ENCODE data around the gene RASSF4. TPM values are rescaled to one million over a fixed set of nuclear protein-coding genes. Genes with fewer than 3 reads are reported as not detected.

RASSF4 gene
- total RNA-seq, 4 donors from 2014 or later = 27.6 to 41.5 (median 32.7) TPM

DNA sequence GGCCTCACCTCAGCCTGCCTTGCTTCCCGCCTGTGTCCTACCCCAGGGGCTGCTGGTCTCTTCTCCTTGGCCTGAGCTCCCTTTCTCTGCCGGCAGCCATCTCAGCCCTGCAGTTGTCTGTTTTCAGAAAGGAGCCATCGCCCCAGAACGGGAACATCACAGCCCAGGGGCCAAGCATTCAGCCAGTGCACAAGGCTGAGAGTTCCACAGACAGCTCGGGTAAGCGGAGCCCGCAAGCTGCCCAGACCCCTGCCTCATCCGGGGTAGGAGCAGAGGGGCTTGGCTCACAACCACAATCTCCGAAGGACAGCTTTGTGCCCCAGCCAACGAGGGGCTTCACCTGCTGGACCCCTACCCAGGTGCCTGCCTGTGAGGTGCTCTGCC, 24.3 kb downstream of the RASSF4 start:
- H3K36me3 ChIP-seq = peaks cover 0 to 64% (median 32%) of the 10 kb centered on the region in 4 donors
- TF ChIP-seq POLR2AphosphoS5 (IDR thresholded peaks at IDR 0.05) (no peak), POLR2A (IDR thresholded peaks at IDR 0.05; ENCODE audit: low read depth) (no peak), CTCF (IDR thresholded peaks at IDR 0.05) (no peak), EP300 (IDR thresholded peaks at IDR 0.05) (no peak)
- intact Hi-C loops (cut with DNase I) = no loop called here
- no peaks in the 10 kb centered on the region for H3K27me3 ChIP-seq
- 86% methylated on average over 9 of the region's 10 CpGs for WGBS
- peaks cover 72 to 84% (median 79%) of the 10 kb centered on the region in 4 donors for H3K4me1 ChIP-seq
- no peaks in the 10 kb centered on the region for H3K9me3 ChIP-seq
- DNase-seq (ENCODE audit: extremely low spot score) = no peak
- no peak overlapping the region for H3K4me3 ChIP-seq
- peak overlapping the region; percentile 41 to 92 (median 74) for H3K27ac ChIP-seq (replicated peaks in 1 of 4)

- Histone ChIP-seq H3K27me3 (no peaks in the 10 kb centered on the region), H3K9me3 (no peaks in the 10 kb centered on the region), H3K27ac (replicated peaks in 1 of 4) (peak overlapping the region; percentile 41 to 92 (median 76)), H3K36me3 (peaks cover 0 to 72% (median 40%) of the 10 kb centered on the region in 4 donors), H3K4me1 (peaks cover 66 to 76% (median 71%) of the 10 kb centered on the region in 4 donors), H3K4me3 (no peak overlapping the region)
- over 99% methylated on average over 12 of the region's 15 CpGs for WGBS
- TF ChIP-seq EP300 (IDR thresholded peaks at IDR 0.05) (no peak), POLR2A (IDR thresholded peaks at IDR 0.05; ENCODE audit: low read depth) (no peak), CTCF (IDR thresholded peaks at IDR 0.05) (no peak), POLR2AphosphoS5 (IDR thresholded peaks at IDR 0.05) (no peak)
- DNase-seq (ENCODE audit: extremely low spot score) = no peak
- intact Hi-C loops (cut with DNase I) = no loop called here
These were observed 25.1 kb downstream of the RASSF4 start for GRCh38 chr10:44984671-44985101.

GRCh38 chr10:44985175-44985681, 25.6 kb downstream of the RASSF4 start:
- H3K36me3 ChIP-seq = peaks cover 0 to 76% (median 45%) of the 10 kb centered on the region in 4 donors
- 55% methylated on average over 9 of the region's 9 CpGs for WGBS
- H3K27me3 ChIP-seq = no peaks in the 10 kb centered on the region
- DNase-seq (ENCODE audit: extremely low spot score) = no peak
- peak overlapping the region; percentile 41 to 92 (median 76) for H3K27ac ChIP-seq (replicated peaks in 1 of 4)
- intact Hi-C loops (cut with DNase I) = no loop called here
- no peak overlapping the region for H3K4me3 ChIP-seq
- peak; percentile 19 for TF ChIP-seq EP300 (IDR thresholded peaks at IDR 0.05)
- TF ChIP-seq POLR2AphosphoS5 (IDR thresholded peaks at IDR 0.05) = peak; percentile 12 to 21
- no peak for TF ChIP-seq POLR2A (IDR thresholded peaks at IDR 0.05; ENCODE audit: low read depth)
- H3K9me3 ChIP-seq = no peaks in the 10 kb centered on the region
- peaks cover 64 to 76% (median 70%) of the 10 kb centered on the region in 4 donors for H3K4me1 ChIP-seq

DNA sequence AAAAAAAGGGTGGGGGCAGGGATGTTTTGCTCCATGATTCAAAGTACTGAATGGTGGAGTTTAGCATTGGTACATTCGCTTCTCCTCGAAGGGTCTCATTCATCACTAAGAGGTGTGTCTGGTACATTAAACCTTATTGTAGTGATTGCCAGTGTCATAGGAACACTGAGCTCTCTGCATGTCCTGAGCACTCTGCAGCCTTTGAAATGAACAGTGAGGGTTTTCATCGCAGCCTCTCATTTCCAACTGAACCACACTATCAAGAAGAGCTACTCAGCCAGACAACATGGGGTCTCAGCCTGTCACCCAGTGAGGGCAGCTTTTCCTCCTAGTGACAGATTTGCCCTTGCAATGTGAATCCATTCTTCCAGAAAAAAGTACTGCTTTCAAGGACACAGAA, 26.6 kb downstream of the RASSF4 start:
- H3K4me3 ChIP-seq = no peak overlapping the region
- H3K27ac ChIP-seq (replicated peaks in 1 of 4) = peak overlapping the region; percentile 18 to 92 (median 76)
- H3K36me3 ChIP-seq = peaks cover 0 to 84% (median 50%) of the 10 kb centered on the region in 4 donors
- no peaks in the 10 kb centered on the region for H3K27me3 ChIP-seq
- intact Hi-C loops (cut with DNase I) = no loop called here
- TF ChIP-seq POLR2A (IDR thresholded peaks at IDR 0.05; ENCODE audit: low read depth) (no peak), CTCF (IDR thresholded peaks at IDR 0.05) (no peak), EP300 (IDR thresholded peaks at IDR 0.05) (no peak), POLR2AphosphoS5 (IDR thresholded peaks at IDR 0.05) (no peak)
- WGBS = 87% methylated on average over 3 of the region's 3 CpGs
- peaks cover 61 to 76% (median 69%) of the 10 kb centered on the region in 4 donors for H3K4me1 ChIP-seq
- DNase-seq (ENCODE audit: extremely low spot score) = no peak
- no peaks in the 10 kb centered on the region for H3K9me3 ChIP-seq

DNA sequence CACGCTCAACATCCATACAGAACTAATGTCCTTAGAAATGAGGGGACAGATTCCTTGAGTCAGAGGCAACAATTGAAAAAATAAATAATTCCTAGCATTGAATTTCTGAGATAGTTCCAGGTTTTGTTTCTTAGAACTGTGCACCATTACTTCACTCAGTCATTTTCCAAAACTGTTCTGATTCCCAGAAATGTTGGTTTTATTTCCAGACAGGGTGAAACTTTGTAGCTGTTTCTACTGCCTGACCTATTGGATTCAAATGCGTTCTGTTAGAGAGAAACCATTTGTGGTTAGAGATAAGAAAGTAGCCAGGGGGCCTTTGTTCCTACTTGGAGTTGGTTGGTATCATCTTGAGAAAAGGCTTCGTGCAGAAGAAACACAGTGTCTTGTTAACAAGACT, 27.1 kb downstream of the RASSF4 start:
- peaks cover 0 to 89% (median 54%) of the 10 kb centered on the region in 4 donors for H3K36me3 ChIP-seq
- H3K4me1 ChIP-seq = peaks cover 61 to 76% (median 68%) of the 10 kb centered on the region in 4 donors
- no peak for DNase-seq (ENCODE audit: extremely low spot score)
- 72% methylated on average over 3 of the region's 3 CpGs for WGBS
- peak overlapping the region; percentile 18 to 92 (median 76) for H3K27ac ChIP-seq (replicated peaks in 1 of 4)
- no peaks in the 10 kb centered on the region for H3K9me3 ChIP-seq
- TF ChIP-seq POLR2A (IDR thresholded peaks at IDR 0.05; ENCODE audit: low read depth) (no peak), EP300 (IDR thresholded peaks at IDR 0.05) (no peak), POLR2AphosphoS5 (IDR thresholded peaks at IDR 0.05) (no peak), CTCF (IDR thresholded peaks at IDR 0.05) (no peak)
- H3K27me3 ChIP-seq = no peaks in the 10 kb centered on the region
- no peak overlapping the region for H3K4me3 ChIP-seq
- intact Hi-C loops (cut with DNase I) = no loop called here
